RWPE1 (cell line): ENCODE data around the gene PAPOLG.

Experiments used
- CTCF ChIA-PET: fragments of 350-600 bp; sonication (Branson Sonifier 250); formaldehyde crosslinking; extraction: SDS; loops from one replicate; lab custom pipeline; 2021; lab: Yijun Ruan, JAX
- POLR2A ChIA-PET: fragments of 400-600 bp; formaldehyde crosslinking; extraction: SDS; loops from one replicate; lab custom pipeline; 2020; ENCODE audit warnings: antibody characterized with exemption; ENCODE audit not compliant: low non-redundant PET; lab: Yijun Ruan, JAX
- DNase-seq: peaks from one replicate; pipeline ENCODE4 v3.0.0; 2012; ENCODE audit warnings: low spot score
- H3K27ac ChIP-seq: fragments of 450-650 bp; 2 replicates; pipeline ENCODE4 v1.5.1; 2017
- TF ChIP-seq, protein P1 (sequence below): fragments of 450-650 bp; conservative IDR thresholded peaks from 2 replicates; pipeline ENCODE4 v1.5.1; 2017; ENCODE audit warnings: low read depth, mild to moderate bottlenecking

Gene PAPOLG

DNA sequence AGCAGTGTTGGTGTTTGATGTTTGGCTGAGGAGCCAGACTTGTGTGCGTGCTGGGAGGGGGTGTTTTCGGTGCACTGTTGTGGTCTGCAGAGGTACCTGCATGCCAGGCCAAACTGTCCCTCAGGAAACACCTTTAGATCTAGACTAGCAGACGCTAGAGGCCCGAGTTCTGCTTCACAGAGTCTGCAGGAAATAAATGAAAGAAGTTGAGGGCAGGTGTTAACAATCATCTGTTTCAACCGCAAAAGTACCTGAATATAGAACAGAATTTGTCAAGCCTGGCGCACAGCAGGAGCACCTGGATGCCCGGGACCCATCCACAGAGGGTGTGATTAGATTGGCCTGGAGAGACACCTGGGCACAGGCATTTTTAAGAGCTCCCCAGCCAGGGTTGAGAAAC lies 84.8 kb downstream of the PAPOLG start:
- ChIA-PET CTCF (no interaction called here), POLR2A (no interaction called here)
- no peak for DNase-seq
- TF ChIP-seq, protein P1, sequence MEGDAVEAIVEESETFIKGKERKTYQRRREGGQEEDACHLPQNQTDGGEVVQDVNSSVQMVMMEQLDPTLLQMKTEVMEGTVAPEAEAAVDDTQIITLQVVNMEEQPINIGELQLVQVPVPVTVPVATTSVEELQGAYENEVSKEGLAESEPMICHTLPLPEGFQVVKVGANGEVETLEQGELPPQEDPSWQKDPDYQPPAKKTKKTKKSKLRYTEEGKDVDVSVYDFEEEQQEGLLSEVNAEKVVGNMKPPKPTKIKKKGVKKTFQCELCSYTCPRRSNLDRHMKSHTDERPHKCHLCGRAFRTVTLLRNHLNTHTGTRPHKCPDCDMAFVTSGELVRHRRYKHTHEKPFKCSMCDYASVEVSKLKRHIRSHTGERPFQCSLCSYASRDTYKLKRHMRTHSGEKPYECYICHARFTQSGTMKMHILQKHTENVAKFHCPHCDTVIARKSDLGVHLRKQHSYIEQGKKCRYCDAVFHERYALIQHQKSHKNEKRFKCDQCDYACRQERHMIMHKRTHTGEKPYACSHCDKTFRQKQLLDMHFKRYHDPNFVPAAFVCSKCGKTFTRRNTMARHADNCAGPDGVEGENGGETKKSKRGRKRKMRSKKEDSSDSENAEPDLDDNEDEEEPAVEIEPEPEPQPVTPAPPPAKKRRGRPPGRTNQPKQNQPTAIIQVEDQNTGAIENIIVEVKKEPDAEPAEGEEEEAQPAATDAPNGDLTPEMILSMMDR, result no peak
- H3K27ac ChIP-seq, result no peak overlapping the region

DNA sequence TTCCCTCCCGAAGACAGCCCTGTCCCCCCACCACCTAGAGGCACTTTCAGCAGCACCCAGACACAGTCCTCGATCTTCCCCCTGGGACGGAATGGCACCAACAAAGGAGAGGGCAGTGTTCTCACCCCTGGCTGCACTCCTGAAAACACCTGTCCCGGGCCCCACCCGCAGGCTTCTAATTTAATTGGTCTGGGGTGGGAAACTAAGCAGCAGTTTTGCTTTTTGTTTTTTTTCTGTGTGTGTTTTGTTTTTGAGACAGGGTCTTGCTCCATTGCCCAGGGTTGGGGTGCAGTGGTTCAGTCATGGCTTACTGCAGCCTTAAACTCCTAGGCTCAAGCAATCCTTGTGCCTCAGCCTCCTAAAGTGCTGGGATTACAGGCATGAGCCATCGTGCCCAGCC lies 86.9 kb downstream of the PAPOLG start:
- POLR2A ChIA-PET, result no interaction called here
- CTCF ChIA-PET, result no interaction called here
- no peak for DNase-seq
- H3K27ac ChIP-seq, result no peak overlapping the region
- TF ChIP-seq, protein P1, result no peak

DNA sequence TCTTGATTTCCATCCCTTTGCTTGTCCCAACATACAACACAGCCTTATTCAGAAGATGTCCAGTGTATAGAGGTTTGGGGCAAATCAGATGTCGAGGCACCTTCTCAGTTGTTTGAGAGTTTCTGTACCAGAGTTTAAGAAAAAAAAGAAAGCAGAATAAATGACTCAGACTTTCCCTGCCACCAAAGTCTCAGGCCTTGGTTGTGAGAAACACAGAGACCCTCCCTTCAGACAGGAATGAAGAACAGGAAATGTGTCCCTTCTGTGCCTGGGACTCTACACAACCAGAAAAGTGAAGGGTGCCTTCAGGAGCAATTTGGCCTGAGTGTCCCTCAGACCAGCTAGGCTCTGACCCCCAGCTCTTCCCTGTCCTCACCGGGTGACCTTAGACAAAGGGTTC lies 88.0 kb downstream of the PAPOLG start:
- POLR2A ChIA-PET, result no interaction called here
- H3K27ac ChIP-seq, result no peak overlapping the region
- TF ChIP-seq, protein P1, result no peak
- no peak for DNase-seq
- CTCF ChIA-PET, result interaction anchor here (0.6 kb wide), 1 partner anchor 327 kb away, joined by 3 read pairs; no protein-coding TSS in a partner anchor

DNA sequence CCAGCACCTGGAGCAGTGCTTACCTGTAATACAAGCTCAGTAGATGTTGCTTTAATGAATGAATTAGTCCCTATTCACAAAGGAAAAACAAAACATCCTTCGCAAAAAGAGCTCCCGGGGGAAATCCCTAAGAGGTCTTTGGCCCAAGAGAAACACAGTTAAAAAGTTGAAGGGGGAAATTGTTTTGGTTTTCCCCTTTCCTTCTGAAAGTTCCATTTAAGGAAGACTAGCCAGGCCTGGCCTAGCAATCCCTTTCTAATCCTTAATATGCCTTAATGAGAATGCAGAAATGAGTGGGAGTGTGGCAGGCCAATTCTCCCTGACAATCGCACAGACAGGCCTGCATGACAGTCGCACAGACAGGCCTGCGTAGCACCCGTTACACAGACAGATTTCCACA lies 91.8 kb downstream of the PAPOLG start:
- no peak for DNase-seq
- ChIA-PET CTCF (no interaction called here), POLR2A (interaction anchor here (0.6 kb wide), 1 partner anchor 33 kb away, joined by 3 read pairs; no protein-coding TSS in a partner anchor)
- TF ChIP-seq, protein P1, result no peak
- no peak overlapping the region for H3K27ac ChIP-seq
